Effector memory CD8-positive, alpha-beta T cell (primary cell): ENCODE results near the gene SCYL3.

ENCODE experiments used
- ATAC-seq: fragments of 150-1000 bp; cut with Tn5 transposase; replicated peaks from 2 replicates; pipeline ENCODE4 v1.10.0; 2021; ENCODE audit warnings: mild to moderate bottlenecking, moderate library complexity
- DNase-seq, 3 experiments: peaks; one replicate each; pipeline ENCODE4 v3.0.0; 2021
- H3K27ac Mint-ChIP-seq, 2 donors: one replicate each; pipeline ENCODE4 v1.8.0; 2022; ENCODE audit warnings: mild to moderate bottlenecking in 2 of 2, mixed read lengths in 2 of 2, moderate library complexity in 2 of 2
- H3K27me3 Mint-ChIP-seq, 2 donors: one replicate each; pipeline ENCODE4 v1.8.0; 2022; ENCODE audit warnings: mixed read lengths in 2 of 2
- H3K36me3 Mint-ChIP-seq: one replicate; pipeline ENCODE4 v1.8.0; 2022; ENCODE audit warnings: mild to moderate bottlenecking, moderate library complexity, mixed read lengths; ENCODE audit not compliant: insufficient read depth
- H3K4me1 Mint-ChIP-seq, 2 donors: one replicate each; pipeline ENCODE4 v1.8.0; 2022; ENCODE audit warnings: low read depth in 2 of 2, mixed read lengths in 2 of 2
- H3K4me3 Mint-ChIP-seq, 2 donors: one replicate each; pipeline ENCODE4 v1.8.0; 2022; ENCODE audit warnings: mild to moderate bottlenecking in 2 of 2, mixed read lengths in 2 of 2, moderate library complexity in 2 of 2
- H3K9me3 Mint-ChIP-seq, 2 donors: one replicate each; pipeline ENCODE4 v1.8.0; 2022; ENCODE audit warnings: mixed read lengths in 2 of 2

SCYL3 gene

GRCh38 chr1:169892176-169892926, 1.3 kb downstream of the SCYL3 start:
- H3K36me3 Mint-ChIP-seq = peaks cover 25% of the 10 kb centered on the region
- ATAC-seq = no peak
- H3K4me1 Mint-ChIP-seq = peaks cover 32 to 36% of the 10 kb centered on the region in 2 donors
- peak overlapping the region; percentile 87 to 89 for H3K4me3 Mint-ChIP-seq
- no peak for DNase-seq
- peaks cover 0 to 4% of the 10 kb centered on the region in 2 donors for H3K27me3 Mint-ChIP-seq
- peak overlapping the region; percentile 100 for H3K27ac Mint-ChIP-seq
- H3K9me3 Mint-ChIP-seq = no peaks in the 10 kb centered on the region

DNA sequence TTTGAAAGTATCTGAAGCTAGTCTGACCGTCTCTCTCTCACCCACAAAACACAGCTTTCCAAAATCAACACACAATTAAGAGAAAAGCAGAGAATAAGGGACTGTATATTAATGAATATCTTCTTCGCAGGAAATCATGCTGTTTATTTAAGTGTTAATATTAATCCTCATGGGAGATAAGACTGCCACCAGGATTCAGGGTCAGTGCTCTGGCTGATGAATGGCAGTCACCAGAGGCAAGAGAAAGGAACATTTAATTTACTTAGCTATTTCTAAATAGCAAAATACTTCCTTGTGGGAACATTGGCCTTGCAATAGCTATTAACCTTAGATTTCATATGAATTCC, 2.2 kb downstream of the SCYL3 start:
- peaks cover 31% of the 10 kb centered on the region for H3K36me3 Mint-ChIP-seq
- peaks cover 32 to 38% of the 10 kb centered on the region in 2 donors for H3K4me1 Mint-ChIP-seq
- ATAC-seq = no peak
- peaks cover 0 to 2% of the 10 kb centered on the region in 2 donors for H3K27me3 Mint-ChIP-seq
- peak overlapping the region; percentile 87 to 89 for H3K4me3 Mint-ChIP-seq
- H3K9me3 Mint-ChIP-seq = no peaks in the 10 kb centered on the region
- H3K27ac Mint-ChIP-seq = peak overlapping the region; percentile 100
- no peak for DNase-seq

- Mint-ChIP-seq H3K9me3 (no peaks in the 10 kb centered on the region), H3K4me1 (peaks cover 35 to 42% of the 10 kb centered on the region in 2 donors), H3K27me3 (no peaks in the 10 kb centered on the region), H3K27ac (peak overlapping the region; percentile 100), H3K36me3 (peaks cover 37% of the 10 kb centered on the region), H3K4me3 (peak overlapping the region; percentile 87 to 89)
- ATAC-seq = peak; percentile 14
- DNase-seq = peak in 2 of 3 experiments; percentile 5 to 24
These were observed 2.7 kb downstream of the SCYL3 start for GRCh38 chr1:169890761-169891538.

GRCh38 chr1:169889871-169890270, 3.8 kb downstream of the SCYL3 start:
- Mint-ChIP-seq H3K27ac (no peak overlapping the region), H3K9me3 (no peaks in the 10 kb centered on the region)

DNA sequence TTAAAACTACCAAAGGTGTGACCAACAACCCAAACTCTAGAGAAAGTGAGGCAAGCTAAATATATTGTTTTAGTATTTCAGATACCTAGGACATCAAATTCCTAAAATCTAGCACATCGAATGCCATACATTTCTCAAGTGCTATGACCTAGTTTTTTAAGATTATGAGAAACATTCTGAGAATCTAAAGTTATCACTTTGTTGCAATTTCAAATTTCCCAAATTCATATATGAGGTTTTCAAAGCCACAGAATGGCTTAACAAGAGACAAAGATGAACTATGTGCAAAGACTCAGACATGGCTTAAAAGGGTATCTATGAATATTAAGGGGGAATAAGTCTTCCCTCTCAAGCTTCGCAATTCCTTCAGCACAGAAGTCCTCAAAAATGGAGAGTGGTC, 6.8 kb downstream of the SCYL3 start:
- H3K27me3 Mint-ChIP-seq = no peaks in the 10 kb centered on the region
- no peaks in the 10 kb centered on the region for H3K9me3 Mint-ChIP-seq
- no peak overlapping the region for H3K27ac Mint-ChIP-seq
- DNase-seq (no peak), ATAC-seq (no peak)
- H3K4me1 Mint-ChIP-seq = peaks cover 31 to 41% of the 10 kb centered on the region in 2 donors
- peaks cover 50% of the 10 kb centered on the region for H3K36me3 Mint-ChIP-seq
- no peak overlapping the region for H3K4me3 Mint-ChIP-seq

More at GRCh38 chr1:169889871-169890270, 3.8 kb downstream of the SCYL3 start:
- no peak overlapping the region for H3K4me3 Mint-ChIP-seq
- H3K36me3 Mint-ChIP-seq = peaks cover 43% of the 10 kb centered on the region
- peaks cover 39 to 49% of the 10 kb centered on the region in 2 donors for H3K4me1 Mint-ChIP-seq
- DNase-seq = no peak
- ATAC-seq = no peak
- no peaks in the 10 kb centered on the region for H3K27me3 Mint-ChIP-seq

DNA sequence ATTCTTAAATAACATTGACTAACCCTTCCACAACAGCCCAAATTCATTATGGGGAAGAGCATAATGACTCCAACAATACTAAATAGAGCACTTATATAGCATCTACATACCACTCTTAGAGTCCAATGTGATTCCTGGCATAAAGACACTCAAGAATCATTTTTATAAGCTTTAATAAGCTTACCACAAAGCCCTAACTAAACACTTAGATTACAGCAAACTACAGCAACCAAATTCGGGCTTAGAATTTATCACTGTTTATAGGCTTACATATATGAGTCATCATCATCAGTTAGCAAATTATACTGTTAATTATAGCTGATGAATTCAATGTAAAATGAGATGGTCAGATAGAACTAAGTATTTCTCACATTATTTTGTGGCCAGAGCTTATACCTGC, 7.3 kb downstream of the SCYL3 start:
- H3K4me1 Mint-ChIP-seq = peaks cover 29 to 40% of the 10 kb centered on the region in 2 donors
- no peaks in the 10 kb centered on the region for H3K9me3 Mint-ChIP-seq
- H3K27ac Mint-ChIP-seq = no peak overlapping the region
- no peak overlapping the region for H3K4me3 Mint-ChIP-seq
- DNase-seq = no peak
- H3K36me3 Mint-ChIP-seq = peaks cover 50% of the 10 kb centered on the region
- H3K27me3 Mint-ChIP-seq = no peaks in the 10 kb centered on the region
- ATAC-seq = no peak

- DNase-seq = no peak
- Mint-ChIP-seq H3K4me1 (peaks cover 20 to 30% of the 10 kb centered on the region in 2 donors), H3K36me3 (peaks cover 50% of the 10 kb centered on the region), H3K4me3 (no peak overlapping the region), H3K27ac (peak overlapping the region; percentile 5 to 49), H3K27me3 (no peaks in the 10 kb centered on the region), H3K9me3 (no peaks in the 10 kb centered on the region)
- no peak for ATAC-seq
These were observed 8.5 kb downstream of the SCYL3 start for GRCh38 chr1:169885207-169885606.

GRCh38 chr1:169884634-169885033, 9.1 kb downstream of the SCYL3 start:
- no peak for DNase-seq
- H3K4me1 Mint-ChIP-seq = peaks cover 20 to 29% of the 10 kb centered on the region in 2 donors
- H3K4me3 Mint-ChIP-seq = no peak overlapping the region
- no peak for ATAC-seq
- no peaks in the 10 kb centered on the region for H3K27me3 Mint-ChIP-seq
- no peaks in the 10 kb centered on the region for H3K9me3 Mint-ChIP-seq
- H3K27ac Mint-ChIP-seq = no peak overlapping the region
- H3K36me3 Mint-ChIP-seq = peaks cover 53% of the 10 kb centered on the region

DNA sequence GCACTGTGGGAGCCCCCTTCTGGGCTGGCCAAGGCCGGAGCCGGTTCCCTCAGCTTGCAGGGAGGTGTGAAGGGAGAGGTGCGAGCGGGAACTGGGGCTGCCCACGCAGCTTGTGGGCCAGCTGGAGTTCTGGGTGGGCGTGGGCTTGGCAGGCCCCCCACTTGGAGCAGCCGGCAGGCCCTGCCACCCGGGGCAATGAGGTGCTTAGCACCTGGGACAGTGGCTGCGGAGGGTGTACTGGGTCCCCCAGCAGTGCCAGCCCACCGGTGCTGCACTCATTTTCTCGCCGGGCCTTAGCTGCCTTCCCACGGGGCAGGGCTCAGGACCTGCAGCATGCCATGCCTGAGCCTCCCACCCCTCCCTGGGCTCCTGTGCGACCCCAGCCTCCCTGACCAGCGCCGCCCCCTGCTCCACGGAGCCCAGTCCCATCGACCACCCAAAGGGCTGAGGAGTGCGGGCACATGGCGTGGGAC, 11.6 kb downstream of the SCYL3 start:
- Mint-ChIP-seq H3K4me1 (peaks cover 19 to 26% of the 10 kb centered on the region in 2 donors), H3K27me3 (no peaks in the 10 kb centered on the region), H3K36me3 (peaks cover 43% of the 10 kb centered on the region), H3K9me3 (no peaks in the 10 kb centered on the region), H3K4me3 (no peak overlapping the region), H3K27ac (no peak overlapping the region)
- ATAC-seq = no peak
- no peak for DNase-seq

- Mint-ChIP-seq H3K4me1 (peaks cover 13 to 19% of the 10 kb centered on the region in 2 donors), H3K27me3 (no peaks in the 10 kb centered on the region), H3K4me3 (no peak overlapping the region), H3K27ac (peak overlapping the region; percentile 26 to 51), H3K9me3 (no peaks in the 10 kb centered on the region), H3K36me3 (peaks cover 50% of the 10 kb centered on the region)
- DNase-seq = no peak
- no peak for ATAC-seq
These were observed 14.5 kb downstream of the SCYL3 start for GRCh38 chr1:169879034-169879840.

DNA sequence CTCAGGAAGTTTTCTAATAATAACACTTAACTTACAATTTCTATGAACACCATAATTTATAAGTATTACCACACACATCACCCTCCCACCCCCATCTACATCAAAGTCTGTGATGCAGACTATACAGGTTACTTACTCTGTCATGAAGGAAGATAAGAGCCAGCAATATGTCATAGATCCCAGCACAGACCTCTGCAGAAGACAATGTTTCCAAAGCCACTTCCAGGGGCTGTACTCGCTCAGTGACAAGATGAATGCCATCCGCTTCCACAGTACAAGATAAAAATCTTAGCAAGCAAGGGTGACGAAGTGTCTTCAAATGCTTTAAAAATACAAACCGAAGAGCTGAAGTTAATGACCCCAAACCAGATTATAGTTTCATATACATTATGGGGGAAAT, 15.2 kb downstream of the SCYL3 start:
- Mint-ChIP-seq H3K4me3 (no peak overlapping the region), H3K27me3 (no peaks in the 10 kb centered on the region), H3K27ac (no peak overlapping the region), H3K36me3 (peaks cover 56% of the 10 kb centered on the region), H3K9me3 (no peaks in the 10 kb centered on the region), H3K4me1 (peaks cover 13 to 19% of the 10 kb centered on the region in 2 donors)
- no peak for DNase-seq
- no peak for ATAC-seq

- no peak overlapping the region for H3K4me3 Mint-ChIP-seq
These were observed 15.8 kb downstream of the SCYL3 start for GRCh38 chr1:169877800-169878491.

DNA sequence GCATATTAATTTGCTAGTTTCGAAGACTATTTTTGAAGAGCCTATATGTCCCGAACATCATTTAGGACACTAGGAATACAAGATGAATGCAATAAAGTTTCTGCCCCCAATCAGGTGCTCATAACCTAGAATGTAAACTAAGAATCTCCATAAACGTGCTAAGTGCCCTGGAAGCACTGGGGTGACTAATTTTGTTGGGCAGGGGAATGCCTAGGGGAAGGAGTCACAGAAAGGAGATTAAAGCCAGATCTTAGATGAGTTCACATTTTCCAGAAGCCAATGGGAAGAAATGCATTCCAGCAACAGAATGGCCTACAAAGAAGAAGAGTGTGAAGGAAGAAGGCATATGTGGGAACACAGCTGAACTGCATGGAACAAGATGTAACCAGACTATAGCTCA, 19.5 kb downstream of the SCYL3 start:
- ATAC-seq (no peak), DNase-seq (no peak)
- H3K27me3 Mint-ChIP-seq = no peaks in the 10 kb centered on the region
- no peak overlapping the region for H3K4me3 Mint-ChIP-seq
- peaks cover 82% of the 10 kb centered on the region for H3K36me3 Mint-ChIP-seq
- no peak overlapping the region for H3K27ac Mint-ChIP-seq
- H3K4me1 Mint-ChIP-seq = peaks cover 8 to 13% of the 10 kb centered on the region in 2 donors
- no peaks in the 10 kb centered on the region for H3K9me3 Mint-ChIP-seq

More at GRCh38 chr1:169877800-169878491, 15.8 kb downstream of the SCYL3 start:
- no peak for DNase-seq
- peaks cover 10 to 19% of the 10 kb centered on the region in 2 donors for H3K4me1 Mint-ChIP-seq
- no peaks in the 10 kb centered on the region for H3K9me3 Mint-ChIP-seq
- peaks cover 56% of the 10 kb centered on the region for H3K36me3 Mint-ChIP-seq
- no peak overlapping the region for H3K27ac Mint-ChIP-seq
- no peaks in the 10 kb centered on the region for H3K27me3 Mint-ChIP-seq
- ATAC-seq = no peak
